RWPE1 (cell line): Measurements from ENCODE around the gene SFRP2.

Experiments
- CTCF ChIA-PET: fragments of 350-600 bp; sonication (Branson Sonifier 250); formaldehyde crosslinking; extraction: SDS; loops from one replicate; lab custom pipeline; 2021; lab: Yijun Ruan, JAX
- POLR2A ChIA-PET: fragments of 400-600 bp; formaldehyde crosslinking; extraction: SDS; loops from one replicate; lab custom pipeline; 2020; ENCODE audit warnings: antibody characterized with exemption; ENCODE audit not compliant: low non-redundant PET; lab: Yijun Ruan, JAX
- DNase-seq: peaks from one replicate; pipeline ENCODE4 v3.0.0; 2012; ENCODE audit warnings: low spot score
- H3K27ac ChIP-seq: fragments of 450-650 bp; 2 replicates; pipeline ENCODE4 v1.5.1; 2017
- TF ChIP-seq, protein P1 (sequence below): fragments of 450-650 bp; conservative IDR thresholded peaks from 2 replicates; pipeline ENCODE4 v1.5.1; 2017; ENCODE audit warnings: low read depth, mild to moderate bottlenecking

The SFRP2 gene

DNA sequence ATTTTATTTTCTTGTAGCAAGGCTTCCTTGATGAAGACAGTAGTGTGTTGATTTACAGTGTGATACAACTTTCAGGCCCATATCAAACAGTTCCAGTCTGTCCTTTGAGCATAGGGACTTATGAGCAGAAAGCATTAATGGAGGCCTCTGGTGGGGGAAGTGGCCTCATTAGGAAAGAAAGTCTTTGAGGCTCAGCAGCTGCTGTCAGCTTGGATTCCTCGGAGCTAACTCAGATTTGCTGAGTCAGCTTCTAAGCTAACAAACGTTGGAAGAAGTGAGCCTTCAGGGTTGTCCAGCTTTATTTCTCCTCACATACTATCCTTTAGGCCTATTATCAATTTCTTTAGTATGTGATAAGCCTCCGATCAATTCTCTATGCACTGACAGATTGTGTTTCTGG, 15.8 kb upstream of the SFRP2 start:
- TF ChIP-seq, protein P1, sequence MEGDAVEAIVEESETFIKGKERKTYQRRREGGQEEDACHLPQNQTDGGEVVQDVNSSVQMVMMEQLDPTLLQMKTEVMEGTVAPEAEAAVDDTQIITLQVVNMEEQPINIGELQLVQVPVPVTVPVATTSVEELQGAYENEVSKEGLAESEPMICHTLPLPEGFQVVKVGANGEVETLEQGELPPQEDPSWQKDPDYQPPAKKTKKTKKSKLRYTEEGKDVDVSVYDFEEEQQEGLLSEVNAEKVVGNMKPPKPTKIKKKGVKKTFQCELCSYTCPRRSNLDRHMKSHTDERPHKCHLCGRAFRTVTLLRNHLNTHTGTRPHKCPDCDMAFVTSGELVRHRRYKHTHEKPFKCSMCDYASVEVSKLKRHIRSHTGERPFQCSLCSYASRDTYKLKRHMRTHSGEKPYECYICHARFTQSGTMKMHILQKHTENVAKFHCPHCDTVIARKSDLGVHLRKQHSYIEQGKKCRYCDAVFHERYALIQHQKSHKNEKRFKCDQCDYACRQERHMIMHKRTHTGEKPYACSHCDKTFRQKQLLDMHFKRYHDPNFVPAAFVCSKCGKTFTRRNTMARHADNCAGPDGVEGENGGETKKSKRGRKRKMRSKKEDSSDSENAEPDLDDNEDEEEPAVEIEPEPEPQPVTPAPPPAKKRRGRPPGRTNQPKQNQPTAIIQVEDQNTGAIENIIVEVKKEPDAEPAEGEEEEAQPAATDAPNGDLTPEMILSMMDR = no peak
- ChIA-PET POLR2A (no interaction called here), CTCF (no interaction called here)

DNA sequence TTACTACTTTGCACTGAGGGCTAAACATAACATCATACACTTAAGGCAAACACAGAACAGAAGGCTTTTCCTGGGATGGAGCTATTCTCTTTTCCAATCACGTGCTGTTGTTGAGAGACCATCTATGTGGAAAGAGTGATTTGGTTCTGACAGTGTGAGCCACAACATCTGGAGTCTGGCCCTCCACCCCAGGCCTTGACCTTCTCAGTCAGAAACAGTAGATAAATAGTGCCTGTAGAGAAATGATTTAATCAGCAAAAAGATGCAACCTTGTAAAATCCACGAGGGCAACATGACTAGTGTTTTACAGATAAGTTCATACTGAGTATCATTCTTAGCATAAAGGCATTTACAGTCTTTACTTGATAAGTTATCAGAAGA, 10.8 kb upstream of the SFRP2 start:
- POLR2A ChIA-PET = no interaction called here
- DNase-seq = no peak
- TF ChIP-seq, protein P1 = no peak
- H3K27ac ChIP-seq = no peak overlapping the region
- CTCF ChIA-PET = interaction anchor here (0.5 kb wide), 1 partner anchor 257 kb away, joined by 3 read pairs; no protein-coding TSS in a partner anchor

More for the DNA sequence above, 15.8 kb upstream of the SFRP2 start:
- no peak for DNase-seq
- H3K27ac ChIP-seq = no peak overlapping the region

DNA sequence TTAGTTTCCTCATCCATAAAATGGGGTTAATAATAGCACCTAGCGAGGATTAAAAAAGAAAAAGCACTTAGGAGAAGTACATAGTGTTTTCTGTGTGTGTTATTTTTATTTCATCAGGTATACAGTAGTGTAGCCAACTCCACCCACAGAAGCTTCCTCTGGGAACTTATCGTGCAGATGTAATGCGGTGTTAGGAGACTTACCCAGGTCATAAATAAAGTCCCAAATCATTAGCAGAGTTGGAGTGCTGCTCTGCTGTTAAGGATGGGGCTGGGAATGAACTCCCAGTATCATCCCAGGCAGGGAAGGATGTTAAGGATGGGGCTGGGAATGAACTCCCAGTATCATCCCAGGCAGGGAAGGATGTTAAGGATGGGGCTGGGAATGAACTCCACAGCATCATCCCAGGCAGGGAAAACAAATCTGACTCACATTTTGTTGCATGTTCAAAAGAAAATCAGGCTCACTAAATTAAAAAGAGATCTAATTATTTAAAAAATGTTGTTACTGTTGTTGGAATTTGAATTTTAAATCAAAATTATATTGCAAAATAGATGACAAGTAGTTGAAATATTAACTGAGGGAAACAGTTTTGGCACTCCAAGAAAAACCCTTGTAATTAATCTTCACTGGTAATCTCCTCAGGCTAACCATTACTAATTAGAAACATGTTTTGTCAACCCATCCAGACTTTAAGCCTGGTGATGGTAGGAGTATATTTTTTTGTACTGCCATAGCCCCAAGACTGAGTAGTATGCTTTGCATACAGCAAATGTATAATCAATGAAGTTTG, 10.2 kb upstream of the SFRP2 start:
- ChIA-PET CTCF (interaction anchor here (0.5 kb wide), 1 partner anchor 258 kb away, joined by 3 read pairs; no protein-coding TSS in a partner anchor), POLR2A (no interaction called here)
- DNase-seq = no peak

DNA sequence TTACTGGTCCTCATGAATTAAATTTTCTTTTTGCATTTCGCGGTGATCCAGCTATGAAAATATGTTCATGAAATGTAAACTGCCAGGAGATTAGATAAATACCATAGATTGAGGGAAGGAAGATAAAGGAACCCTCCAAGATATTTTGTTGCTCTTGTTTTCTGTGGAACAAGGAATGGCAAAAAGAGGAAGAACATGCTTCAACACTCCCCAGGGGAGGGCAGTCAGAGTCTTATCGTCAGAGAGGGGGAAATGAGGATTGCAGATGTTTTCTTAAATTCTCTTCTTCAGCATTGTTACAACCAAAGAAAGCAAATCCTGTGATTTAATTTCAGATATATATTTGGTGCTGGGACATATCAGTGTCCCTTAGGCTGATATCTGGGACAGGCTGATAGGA, 9.5 kb upstream of the SFRP2 start:
- TF ChIP-seq, protein P1 = no peak
- CTCF ChIA-PET = interaction anchor here (0.6 kb wide), 1 partner anchor 12 kb away, joined by 6 read pairs; no protein-coding TSS in a partner anchor
- no peak for DNase-seq
- POLR2A ChIA-PET = no interaction called here
- H3K27ac ChIP-seq = no peak overlapping the region

More for the DNA sequence above, 10.2 kb upstream of the SFRP2 start:
- TF ChIP-seq, protein P1 = no peak
- H3K27ac ChIP-seq = no peak overlapping the region

DNA sequence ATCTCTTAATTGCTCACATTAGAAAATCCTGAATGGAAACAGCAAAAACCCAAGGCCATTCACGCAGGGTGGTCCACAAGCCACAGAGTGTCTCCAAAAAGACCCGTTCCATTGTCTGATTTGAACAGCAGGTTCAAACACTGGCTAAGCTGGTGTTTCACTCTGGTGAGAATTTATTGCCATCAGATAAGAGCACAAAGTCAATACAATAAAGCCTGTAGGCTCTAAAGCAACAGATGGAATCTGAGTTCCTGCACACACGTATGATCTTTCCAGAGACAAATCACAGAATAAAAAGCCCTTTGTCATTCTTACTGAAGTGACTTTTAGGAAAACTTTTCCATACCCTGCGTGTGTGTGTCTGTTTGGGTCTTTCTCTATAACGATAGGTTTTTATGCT, 5.1 kb upstream of the SFRP2 start:
- TF ChIP-seq, protein P1 = no peak
- ChIA-PET POLR2A (no interaction called here), CTCF (interaction anchor here (0.7 kb wide), 1 partner anchor 112 kb away, joined by 6 read pairs; no protein-coding TSS in a partner anchor)
- no peak overlapping the region for H3K27ac ChIP-seq
- DNase-seq = no peak

DNA sequence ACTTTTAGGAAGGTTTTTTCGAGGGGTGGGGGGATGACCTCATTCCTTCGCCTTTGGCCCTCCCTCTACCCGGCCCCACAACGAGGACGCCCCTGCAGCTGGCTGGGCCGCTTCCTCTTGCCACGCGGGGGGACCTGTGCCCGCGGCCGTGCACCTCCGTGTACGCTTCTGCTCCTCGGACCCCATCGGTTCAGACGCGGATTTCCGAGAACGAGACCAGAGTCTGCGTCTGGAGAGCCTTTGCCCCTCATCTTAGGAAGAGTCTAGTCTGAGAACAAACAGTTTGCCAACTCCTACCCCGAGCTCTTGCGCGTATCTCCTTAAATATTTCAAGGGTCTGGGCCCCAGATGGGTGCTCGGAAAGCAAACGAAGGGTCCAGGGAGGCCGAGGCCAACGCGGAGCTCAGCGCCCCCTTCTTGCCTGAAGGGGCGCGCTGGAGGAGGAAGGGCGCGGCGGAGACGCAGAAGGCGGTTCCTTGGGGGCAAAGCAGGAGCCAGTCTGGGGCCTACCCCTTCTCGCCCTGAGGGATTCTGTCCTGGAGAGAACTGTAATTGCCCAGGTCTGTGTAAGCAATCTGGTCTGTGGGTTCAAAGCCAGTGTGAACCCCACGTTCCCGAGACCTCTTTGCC, 3.9 kb upstream of the SFRP2 start:
- CTCF ChIA-PET = interaction anchor here (0.7 to 1.2 kb wide), 3 partner anchors 96 to 566 kb away, joined by 3 to 7 read pairs (median 3); no protein-coding TSS in a partner anchor

More for the DNA sequence above, 3.9 kb upstream of the SFRP2 start:
- DNase-seq = no peak
- POLR2A ChIA-PET = no interaction called here
- TF ChIP-seq, protein P1 = no peak
- H3K27ac ChIP-seq = no peak overlapping the region
